Measurements from ENCODE around the gene FZD7.

GRCh38 chr2:202066875-202067274 is 33.2 kb downstream of the FZD7 start:
- TF ChIP-seq EP300 (IDR thresholded peaks at IDR 0.05; ENCODE audit: borderline replicate concordance in 1 of 2, low read depth in 2 of 2, low read length in 2 of 2) (no peak), BCL11A (IDR thresholded peaks at IDR 0.05; ENCODE audit: low read depth in 2 of 2, low read length in 2 of 2) (no peak), POLR2AphosphoS5 (IDR thresholded peaks at IDR 0.05; ENCODE audit: low read depth, low read length) (no peak), ATF2 (IDR thresholded peaks at IDR 0.05; ENCODE audit: low read length) (no peak), RXRA (IDR thresholded peaks at IDR 0.05; ENCODE audit: insufficient read depth, low read depth, low read length) (no peak), CTCF (IDR thresholded peaks at IDR 0.05; ENCODE audit: control extremely low read depth in 1 of 3, insufficient read depth in 1 of 3, low read depth in 1 of 3, low read length in 3 of 3) (no peak), CHD7 (IDR thresholded peaks at IDR 0.05; ENCODE audit: insufficient replicate concordance, low read length) (no peak), EZH2 (IDR thresholded peaks at IDR 0.05; ENCODE audit: low read depth, low read length, severe bottlenecking) (no peak), SP1 (IDR thresholded peaks at IDR 0.05; ENCODE audit: low read depth, low read length) (no peak), CHD1 (IDR thresholded peaks at IDR 0.05; ENCODE audit: low read depth, low read length) (no peak), MAX (IDR thresholded peaks at IDR 0.05) (no peak)
- TF ChIP-seq, protein P1, sequence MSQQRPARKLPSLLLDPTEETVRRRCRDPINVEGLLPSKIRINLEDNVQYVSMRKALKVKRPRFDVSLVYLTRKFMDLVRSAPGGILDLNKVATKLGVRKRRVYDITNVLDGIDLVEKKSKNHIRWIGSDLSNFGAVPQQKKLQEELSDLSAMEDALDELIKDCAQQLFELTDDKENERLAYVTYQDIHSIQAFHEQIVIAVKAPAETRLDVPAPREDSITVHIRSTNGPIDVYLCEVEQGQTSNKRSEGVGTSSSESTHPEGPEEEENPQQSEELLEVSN (IDR thresholded peaks at IDR 0.05): no peak

All from H1 (cell line).